ENCODE data around the gene IMMP1L.
"Not testable (repeated sequence)": the region's sequence is repeated elsewhere in the genome, so short reads cannot be mapped to it uniquely, and the experiment has no call there.

GRCh38 chr11:31493762-31494161, 15.7 kb downstream of the IMMP1L start:
- TF ChIP-seq CTCF, POLR2A (IDR thresholded peaks at IDR 0.05): not testable (repeated sequence)
